WTC11 (cell line): ENCODE data around the gene ATP8B3. TPM values are rescaled to one million over a fixed set of nuclear protein-coding genes. Genes with fewer than 3 reads are reported as not detected.

ENCODE experiments used
- ATAC-seq: fragments of 200-7000 bp; cut with Tn5 transposase; 2 replicates; pipeline ENCODE4 v1.10.0; 2021; ENCODE audit warnings: mild to moderate bottlenecking, moderate library complexity
- CTCF ChIA-PET: fragments of 300-600 bp; sonication (Branson Sonifier 250); formaldehyde crosslinking; loops from one replicate; lab custom pipeline; 2021; ENCODE audit warnings: antibody characterized with exemption; lab: Charles Lee
- POLR2A ChIA-PET: fragments of 350-600 bp; sonication (Branson Sonifier 250); formaldehyde crosslinking; loops from one replicate; lab custom pipeline; 2021; ENCODE audit warnings: antibody characterized with exemption; lab: Charles Lee
- DNase-seq: peaks from one replicate; pipeline ENCODE4 v3.0.0; 2021; ENCODE audit warnings: low spot score
- H3K27ac Mint-ChIP-seq: 2 replicates; pipeline ENCODE4 v1.8.0; 2021; ENCODE audit warnings: mixed read lengths
- H3K27me3 Mint-ChIP-seq: 2 replicates; pipeline ENCODE4 v1.8.0; 2021; ENCODE audit warnings: low read depth, mild to moderate bottlenecking, moderate library complexity, mixed read lengths
- H3K36me3 Mint-ChIP-seq: 2 replicates; pipeline ENCODE4 v1.8.0; 2021; ENCODE audit warnings: mixed read lengths
- H3K4me1 Mint-ChIP-seq: 2 replicates; pipeline ENCODE4 v1.8.0; 2022; ENCODE audit warnings: mixed read lengths
- H3K4me3 Mint-ChIP-seq: 2 replicates; pipeline ENCODE4 v1.8.0; 2021; ENCODE audit warnings: mild to moderate bottlenecking, moderate library complexity, mixed read lengths
- H3K9me3 Mint-ChIP-seq: 2 replicates; pipeline ENCODE4 v1.8.0; 2021; ENCODE audit warnings: mixed read lengths
- AFF4 ChIP-seq: sonication (generic); formaldehyde crosslinking; IDR thresholded peaks from 2 replicates; pipeline ENCODE4 v1.8.1; 2023; ENCODE audit warnings: mild to moderate bottlenecking, missing genetic modification reagents, borderline replicate concordance
- EMX1 ChIP-seq: fragments of 250-450 bp; sonication (Bioruptor Pico); IDR thresholded peaks from 2 replicates; pipeline ENCODE4 v1.8.0; 2021; ENCODE audit warnings: mild to moderate bottlenecking
- FOXP4 ChIP-seq: sonication (generic); formaldehyde crosslinking; IDR thresholded peaks from 2 replicates; pipeline ENCODE4 v1.8.0; 2022; ENCODE audit warnings: mild to moderate bottlenecking, missing genetic modification reagents
- HMGXB4 ChIP-seq: sonication (generic); formaldehyde crosslinking; IDR thresholded peaks from 2 replicates; pipeline ENCODE4 v1.8.1; 2023; ENCODE audit warnings: mild to moderate bottlenecking, moderate library complexity, missing genetic modification reagents
- IRF1 ChIP-seq: sonication (generic); formaldehyde crosslinking; IDR thresholded peaks from 2 replicates; pipeline ENCODE4 v1.8.0; 2023; ENCODE audit warnings: missing genetic modification reagents
- MAX ChIP-seq: sonication (generic); formaldehyde crosslinking; IDR thresholded peaks from 2 replicates; pipeline ENCODE4 v1.8.0; 2022; ENCODE audit warnings: mild to moderate bottlenecking, missing genetic modification reagents
- MYBL2 ChIP-seq: sonication (generic); formaldehyde crosslinking; IDR thresholded peaks from 2 replicates; pipeline ENCODE4 v1.8.1; 2023; ENCODE audit warnings: mild to moderate bottlenecking, moderate library complexity, missing genetic modification reagents
- NFE2L1 ChIP-seq: sonication (generic); formaldehyde crosslinking; IDR thresholded peaks from 2 replicates; pipeline ENCODE4 v1.8.1; 2023; ENCODE audit warnings: missing genetic modification reagents
- NFYB ChIP-seq: sonication (generic); formaldehyde crosslinking; conservative IDR thresholded peaks from 2 replicates; pipeline ENCODE4 v1.8.0; 2022; ENCODE audit warnings: low read depth, missing genetic modification reagents
- RORB ChIP-seq: fragments of 250-450 bp; sonication (Bioruptor Pico); IDR thresholded peaks from 2 replicates; pipeline ENCODE4 v1.9.0; 2021; ENCODE audit warnings: mild to moderate bottlenecking
- SMAD3 ChIP-seq: sonication (generic); formaldehyde crosslinking; IDR thresholded peaks from 2 replicates; pipeline ENCODE4 v1.8.0; 2022; ENCODE audit warnings: missing genetic modification reagents, mild to moderate bottlenecking, borderline replicate concordance
- SMAD4 ChIP-seq: sonication (generic); formaldehyde crosslinking; IDR thresholded peaks from 2 replicates; pipeline ENCODE4 v1.8.0; 2022; ENCODE audit warnings: mild to moderate bottlenecking, missing genetic modification reagents
- SOX15 ChIP-seq: fragments of 250-450 bp; sonication (Bioruptor Pico); IDR thresholded peaks from 2 replicates; pipeline ENCODE4 v1.9.0; 2021; ENCODE audit warnings: mild to moderate bottlenecking
- SP1 ChIP-seq: sonication (generic); formaldehyde crosslinking; conservative IDR thresholded peaks from 2 replicates; pipeline ENCODE4 v1.8.1; 2022; ENCODE audit warnings: missing genetic modification reagents
- TEAD4 ChIP-seq: sonication (generic); formaldehyde crosslinking; IDR thresholded peaks from 2 replicates; pipeline ENCODE4 v1.8.0; 2022; ENCODE audit warnings: mild to moderate bottlenecking, missing genetic modification reagents
- TP53 ChIP-seq: sonication (generic); formaldehyde crosslinking; IDR thresholded peaks from 2 replicates; pipeline ENCODE4 v1.8.1; 2023; ENCODE audit warnings: mild to moderate bottlenecking, missing genetic modification reagents
- USF1 ChIP-seq: sonication (generic); formaldehyde crosslinking; IDR thresholded peaks from 2 replicates; pipeline ENCODE4 v1.8.0; 2022; ENCODE audit warnings: mild to moderate bottlenecking, missing genetic modification reagents
- ZNF232 ChIP-seq: sonication (generic); formaldehyde crosslinking; IDR thresholded peaks from 2 replicates; pipeline ENCODE4 v1.8.0; 2022; ENCODE audit warnings: mild to moderate bottlenecking, missing genetic modification reagents
- ZNF263 ChIP-seq: sonication (generic); formaldehyde crosslinking; IDR thresholded peaks from 2 replicates; pipeline ENCODE4 v1.8.1; 2022; ENCODE audit warnings: low read depth, mild to moderate bottlenecking, moderate library complexity, missing genetic modification reagents
- ZNF317 ChIP-seq: sonication (generic); formaldehyde crosslinking; IDR thresholded peaks from 2 replicates; pipeline ENCODE4 v1.8.1; 2023; ENCODE audit warnings: low read depth, mild to moderate bottlenecking, moderate library complexity, missing genetic modification reagents, borderline replicate concordance
- ZNF416 ChIP-seq: fragments of 250-450 bp; sonication (Bioruptor Pico); IDR thresholded peaks from 2 replicates; pipeline ENCODE4 v1.9.0; 2021; ENCODE audit warnings: mild to moderate bottlenecking, inconsistent platforms
- ZNF671 ChIP-seq: fragments of 250-450 bp; sonication (Bioruptor Pico); IDR thresholded peaks from 2 replicates; pipeline ENCODE4 v1.8.0; 2021; ENCODE audit warnings: mild to moderate bottlenecking
- total RNA-seq: library from RNA; stranded (reverse); gene quantifications from 3 replicates; pipeline ENCODE4 v1.2.3, GENCODE V29; 2021

ATP8B3 gene
- total RNA-seq, 1 experiment from 2014 or later = 5.5 TPM

GRCh38 chr19:1805401-1806183 lies 6.5 kb downstream of the ATP8B3 start:
- no peaks in the 10 kb centered on the region for H3K36me3 Mint-ChIP-seq
- H3K9me3 Mint-ChIP-seq = no peaks in the 10 kb centered on the region
- H3K27me3 Mint-ChIP-seq = no peaks in the 10 kb centered on the region
- DNase-seq (no peak), ATAC-seq (no peak)
- H3K4me3 Mint-ChIP-seq = no peak overlapping the region
- no peaks in the 10 kb centered on the region for H3K4me1 Mint-ChIP-seq
- ChIA-PET CTCF (interaction anchor here (0.5 to 2.3 kb wide), 5 partner anchors 11 to 259 kb away, joined by 3 to 14 read pairs (median 3); no protein-coding TSS in a partner anchor), POLR2A (no interaction called here)
- TF ChIP-seq ZNF232 (no peak), IRF1 (CRISPR knock-in tag) (no peak), TP53 (CRISPR knock-in tag) (no peak), ZNF671 (no peak), ZNF263 (CRISPR knock-in tag) (no peak), SMAD3 (CRISPR knock-in tag) (no peak), MAX (CRISPR knock-in tag) (no peak), MYBL2 (no peak), NFYB (CRISPR knock-in tag) (no peak), FOXP4 (no peak), RORB (no peak), AFF4 (CRISPR knock-in tag) (no peak), EMX1 (CRISPR knock-in tag) (no peak), ZNF416 (CRISPR knock-in tag) (no peak), NFE2L1 (CRISPR knock-in tag) (no peak), SOX15 (CRISPR knock-in tag) (no peak), SMAD4 (CRISPR knock-in tag) (no peak)
- no peak overlapping the region for H3K27ac Mint-ChIP-seq

- DNase-seq = no peak
- Mint-ChIP-seq H3K36me3 (no peaks in the 10 kb centered on the region), H3K4me3 (no peak overlapping the region), H3K9me3 (no peaks in the 10 kb centered on the region), H3K27me3 (no peaks in the 10 kb centered on the region; the same call in 1 of the 2 replicates), H3K4me1 (no peaks in the 10 kb centered on the region), H3K27ac (no peak overlapping the region)
- ATAC-seq = no peak
- CTCF ChIA-PET = interaction anchor here (1.0 to 1.1 kb wide), 2 partner anchors 22 to 33 kb away, joined by 3 to 4 read pairs; no protein-coding TSS in a partner anchor
- POLR2A ChIA-PET = no interaction called here
- TF ChIP-seq SP1 (CRISPR knock-in tag) (no peak), USF1 (CRISPR knock-in tag) (no peak), TEAD4 (no peak), MAX (CRISPR knock-in tag) (no peak), ZNF317 (CRISPR knock-in tag) (no peak), HMGXB4 (no peak), AFF4 (CRISPR knock-in tag) (no peak)
These were observed 7.2 kb downstream of the ATP8B3 start for GRCh38 chr19:1804858-1805257.
